Activated CD4-positive, alpha-beta T cell treated with anti-CD3 and anti-CD28 coated beads for 1 hour (primary cell): ENCODE results near the gene TOB1.
"Not testable (repeated sequence)": the region's sequence is repeated elsewhere in the genome, so short reads cannot be mapped to it uniquely, and the experiment has no call there.

Source experiments
- DNase-seq: peaks from one replicate; pipeline ENCODE4 v3.0.0-alpha.2; 2020

The TOB1 gene

DNA sequence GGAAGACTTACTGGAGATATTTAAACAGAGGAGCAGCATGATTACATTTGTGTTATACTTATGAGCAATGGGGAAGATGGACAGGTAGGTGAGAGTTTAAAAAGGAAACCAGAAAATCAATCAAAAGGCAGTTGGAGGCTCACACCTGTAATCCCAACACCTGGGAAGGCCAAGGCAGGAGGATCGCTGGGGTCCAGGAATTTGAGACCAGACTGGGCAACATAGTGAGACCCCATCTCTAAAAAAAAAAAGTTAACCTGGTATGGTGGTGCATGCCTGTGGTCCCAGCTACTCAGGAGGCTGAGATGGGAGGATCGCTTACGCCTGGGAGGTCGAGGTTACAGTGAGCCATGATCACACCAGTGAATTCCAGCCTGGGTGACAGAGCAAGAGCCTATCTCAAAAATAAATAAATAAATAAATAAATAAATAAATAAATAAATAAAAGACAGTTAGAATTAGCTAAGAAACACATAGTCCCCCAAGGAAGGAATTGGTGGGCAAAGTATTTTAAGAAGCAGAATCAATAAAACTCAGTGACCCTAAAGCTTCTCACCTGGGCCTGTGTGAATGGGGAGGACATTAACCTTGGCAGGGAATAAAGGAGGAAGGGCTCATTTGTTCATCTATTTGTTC lies 32.3 kb upstream of the TOB1 start:
- no peak for DNase-seq

DNA sequence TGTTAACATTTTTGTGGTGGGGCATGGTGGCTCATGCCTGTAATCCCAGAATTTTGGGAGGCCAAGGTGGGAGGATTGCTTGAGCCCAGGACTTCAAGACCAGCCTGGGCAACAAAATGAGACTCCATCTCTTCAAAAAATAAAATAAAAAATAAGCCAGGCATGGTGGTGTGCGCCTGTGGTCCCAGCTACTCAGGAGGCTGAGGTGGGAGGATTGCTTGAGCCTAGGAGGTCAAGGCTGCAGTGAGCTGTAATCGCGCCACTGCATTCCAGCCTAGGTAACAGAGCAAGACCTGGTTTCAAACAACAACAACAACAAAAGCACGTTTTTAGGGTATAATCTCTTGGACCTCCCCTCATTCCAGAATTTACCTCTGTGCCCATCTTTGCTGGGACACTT lies 28.4 kb upstream of the TOB1 start:
- not testable (repeated sequence) for DNase-seq

DNA sequence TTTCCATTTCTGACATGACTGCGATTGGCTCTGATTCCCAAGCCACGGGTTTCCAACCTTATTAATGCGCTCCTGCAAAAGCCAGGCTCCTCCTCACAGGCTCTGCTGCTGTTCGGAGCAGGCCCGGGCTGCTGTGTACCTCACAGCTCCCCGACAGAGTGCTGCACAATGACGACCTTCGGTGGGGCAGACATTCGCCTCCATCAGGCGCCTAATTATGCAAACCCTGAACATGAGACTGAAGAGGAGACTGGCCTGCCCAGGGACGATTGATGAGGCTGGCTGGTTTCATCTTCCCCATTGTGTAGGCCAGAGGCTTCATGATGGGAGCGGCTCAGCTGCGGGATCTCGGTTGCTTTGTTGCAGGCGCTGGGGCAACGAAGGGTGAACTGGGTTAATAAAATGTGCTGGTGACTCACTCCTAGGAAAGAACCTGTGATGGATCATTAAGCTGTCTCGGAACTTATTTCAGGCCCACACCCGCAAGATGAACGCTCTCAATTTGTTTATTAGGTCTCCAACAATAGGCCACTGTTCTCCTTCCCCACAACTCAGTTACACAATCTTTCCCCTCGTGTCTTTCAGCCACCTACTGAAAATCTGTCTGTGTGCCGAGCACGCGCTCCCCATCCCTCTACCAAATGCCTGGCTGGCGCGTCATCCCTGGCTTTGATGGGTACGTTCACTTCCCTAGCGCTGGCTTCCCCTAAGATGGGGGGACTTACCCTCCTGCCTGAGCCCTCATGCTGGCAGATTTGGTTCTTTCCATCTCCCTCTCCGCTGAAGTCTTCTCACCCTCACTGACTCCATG lies 27.2 kb upstream of the TOB1 start:
- DNase-seq: no peak

DNA sequence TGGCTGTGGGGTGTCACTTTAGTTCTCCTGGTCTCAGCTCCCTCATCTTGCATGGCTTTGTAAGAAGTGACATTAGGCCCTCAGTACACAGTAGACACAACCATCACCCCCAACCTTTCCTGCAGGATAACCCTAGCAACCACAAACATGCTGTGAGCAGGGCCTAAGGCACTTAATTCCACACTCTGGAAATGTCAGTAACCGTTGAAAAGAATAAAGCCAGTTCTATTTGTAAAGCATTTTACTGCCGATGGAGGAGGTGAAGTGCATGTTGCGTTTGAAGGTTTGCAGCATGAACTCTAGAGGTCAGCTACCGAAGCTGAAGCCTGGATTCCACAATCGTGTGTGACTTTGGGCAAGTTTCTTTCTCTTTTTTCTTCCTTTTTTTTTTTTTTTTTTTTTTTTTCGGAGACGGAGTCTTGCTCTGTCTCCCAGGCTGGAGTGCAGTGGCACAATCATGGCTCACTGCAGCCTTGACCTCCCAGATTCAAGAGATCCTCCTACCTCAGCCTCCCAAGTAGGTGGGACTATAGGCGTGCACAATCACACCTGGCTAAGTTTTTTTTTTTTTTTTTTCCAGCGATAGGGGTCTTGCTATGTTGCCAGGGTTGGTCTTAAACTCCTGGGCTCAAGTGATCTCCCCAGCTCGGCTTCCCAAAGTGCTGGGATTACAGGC lies 26.1 kb upstream of the TOB1 start:
- no peak for DNase-seq

DNA sequence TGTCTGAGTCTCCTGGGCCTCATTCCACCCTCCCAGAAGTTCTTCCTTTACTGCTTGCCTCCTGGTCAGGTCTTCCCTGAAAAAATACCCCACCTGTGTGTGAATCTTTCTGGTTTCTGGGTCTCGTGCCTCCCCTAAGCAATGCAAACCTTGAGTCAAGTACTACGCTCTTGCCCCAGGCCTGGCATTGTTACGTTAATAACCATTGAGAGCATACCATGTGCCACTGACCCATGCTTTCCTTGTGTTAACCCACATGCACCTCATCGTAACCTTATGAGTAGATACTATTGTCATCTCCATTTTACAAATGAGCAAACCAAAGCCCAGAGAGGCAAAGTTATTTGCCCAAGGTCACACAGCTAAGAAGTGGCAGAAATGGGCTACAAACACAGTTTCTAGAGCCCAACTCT lies 25.4 kb upstream of the TOB1 start:
- no peak for DNase-seq

DNA sequence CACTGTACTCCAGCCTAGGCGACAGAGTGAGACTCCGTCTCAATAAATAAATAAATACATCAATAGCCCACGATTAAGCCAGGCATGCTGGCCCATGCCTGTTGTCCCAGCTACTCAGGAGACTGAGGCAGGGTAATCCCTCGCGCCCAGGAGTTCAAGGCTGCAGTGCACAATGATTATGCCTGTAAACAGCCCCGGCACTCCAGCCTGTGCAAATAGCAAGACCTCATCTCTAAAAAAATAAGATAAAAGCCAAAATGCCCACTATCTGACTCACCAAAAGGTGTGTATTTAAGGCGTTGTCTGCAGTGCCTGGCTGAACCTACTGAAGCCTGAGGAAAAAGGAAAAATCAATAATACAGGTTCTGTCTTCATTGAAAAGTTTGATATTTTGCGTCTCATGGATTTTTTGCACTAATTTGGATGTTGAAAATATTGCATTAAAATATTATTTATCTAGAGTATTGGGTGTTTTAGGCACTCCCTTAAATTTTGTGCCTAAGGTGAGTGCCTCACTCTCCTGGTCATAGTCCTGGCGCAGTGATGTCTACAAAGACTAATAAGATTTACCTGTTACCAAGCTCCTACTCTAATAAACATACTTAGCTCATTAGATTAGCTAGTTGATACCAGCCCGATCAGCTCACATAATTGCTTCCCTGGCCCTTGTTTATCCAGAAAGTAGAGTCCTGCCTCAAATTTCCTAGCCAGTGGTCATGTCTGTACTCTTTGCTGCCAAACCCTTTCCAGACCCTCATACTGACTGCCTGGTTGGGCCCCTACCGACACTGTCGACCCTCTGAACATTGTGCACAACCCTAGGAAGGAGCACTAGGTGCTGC lies 24.7 kb upstream of the TOB1 start:
- no peak for DNase-seq

DNA sequence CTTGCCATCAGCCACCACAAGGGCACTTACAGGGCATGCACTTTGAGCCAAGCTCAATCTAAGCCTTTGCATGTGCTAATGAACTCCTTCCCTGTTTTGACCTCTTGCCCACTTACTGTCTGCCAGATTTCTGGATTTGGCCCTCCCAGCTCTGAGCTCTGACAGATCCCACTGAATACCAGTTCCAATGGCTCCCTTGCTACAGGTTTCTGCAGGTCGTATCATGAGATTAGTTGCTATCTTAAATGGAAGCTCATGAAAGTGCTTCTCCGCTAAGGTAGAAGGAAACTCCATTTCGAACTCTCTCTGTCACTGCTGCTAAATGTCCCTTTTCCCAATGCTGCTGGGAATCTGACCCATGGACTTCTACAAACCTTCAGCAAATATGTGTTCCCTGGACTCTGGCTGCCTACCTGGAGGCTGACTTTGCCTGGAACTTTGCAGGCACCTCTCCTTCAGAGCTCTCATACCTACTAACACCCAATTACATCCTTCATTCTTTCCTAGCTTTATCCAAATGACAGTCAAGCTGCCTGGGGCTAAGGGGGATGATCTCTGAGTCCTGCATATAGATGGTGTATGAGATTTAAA lies 23.5 kb upstream of the TOB1 start:
- no peak for DNase-seq

DNA sequence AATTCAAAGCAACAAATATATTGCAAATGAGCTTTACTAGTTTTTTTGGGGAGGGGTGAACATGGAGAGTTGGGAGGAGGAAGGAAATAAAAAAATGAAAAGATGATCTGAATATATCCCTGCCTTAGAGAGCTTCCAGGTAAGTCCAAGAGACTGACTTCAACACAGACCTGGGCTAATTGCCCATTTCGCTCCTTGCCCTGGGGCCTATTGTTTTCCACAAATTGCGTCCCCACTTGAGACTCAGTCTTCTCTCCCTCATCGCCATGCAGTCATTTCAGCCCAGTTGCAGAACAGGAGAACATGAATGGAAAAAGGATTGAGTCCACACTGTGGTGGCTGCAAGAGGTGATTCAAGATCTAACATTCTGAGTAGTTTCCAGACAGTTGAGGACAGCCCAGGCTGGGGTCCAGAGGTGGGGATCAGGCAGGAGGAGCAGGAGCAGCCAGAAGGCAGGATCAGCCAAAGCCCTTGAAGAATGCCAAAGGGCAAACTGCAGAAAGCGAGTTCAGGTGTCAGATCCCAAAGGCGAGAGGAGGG lies 21.6 kb upstream of the TOB1 start:
- DNase-seq: no peak

DNA sequence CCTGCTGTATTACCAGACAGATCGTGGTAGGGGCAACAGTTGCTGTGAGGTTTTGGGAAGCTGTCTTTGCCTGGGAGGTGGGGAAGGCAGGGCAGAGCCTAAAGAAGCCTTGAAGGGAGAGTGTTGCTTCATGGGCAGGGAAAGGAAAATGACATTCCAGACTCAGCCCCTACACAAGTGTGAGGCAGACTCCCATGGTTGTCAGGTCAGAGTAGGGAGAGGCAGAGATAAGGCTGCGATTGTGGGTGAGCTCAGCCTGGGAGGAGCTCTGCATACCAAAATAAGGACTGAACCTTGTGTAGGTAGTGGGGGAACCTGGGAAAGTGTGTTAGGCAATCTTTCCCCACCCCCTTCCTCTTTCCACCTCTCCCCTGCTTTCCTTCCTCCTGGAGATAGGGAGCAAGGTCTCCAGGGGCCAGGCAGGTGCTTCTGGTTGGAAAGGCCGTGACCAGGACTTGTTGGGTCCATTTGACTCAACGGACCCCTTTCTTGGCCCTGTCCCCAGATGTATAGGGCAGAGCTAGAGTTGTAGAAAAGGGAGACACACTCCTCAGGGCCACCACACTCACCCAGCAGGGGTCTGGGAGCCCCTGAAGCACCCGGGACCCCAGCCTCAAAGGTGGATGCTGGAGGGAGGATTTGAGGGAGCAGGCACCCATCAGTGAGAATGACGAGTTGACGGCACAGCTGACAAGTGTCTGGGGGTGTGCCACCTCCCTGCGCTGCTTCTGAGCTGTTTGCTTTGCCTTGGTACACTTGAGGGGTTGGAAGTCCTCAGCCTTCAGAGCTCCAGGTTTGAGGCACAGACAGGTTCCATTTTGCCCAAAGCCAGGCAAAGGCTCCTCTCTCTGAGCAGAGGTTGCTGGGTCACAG lies 18.5 kb upstream of the TOB1 start:
- no peak for DNase-seq

DNA sequence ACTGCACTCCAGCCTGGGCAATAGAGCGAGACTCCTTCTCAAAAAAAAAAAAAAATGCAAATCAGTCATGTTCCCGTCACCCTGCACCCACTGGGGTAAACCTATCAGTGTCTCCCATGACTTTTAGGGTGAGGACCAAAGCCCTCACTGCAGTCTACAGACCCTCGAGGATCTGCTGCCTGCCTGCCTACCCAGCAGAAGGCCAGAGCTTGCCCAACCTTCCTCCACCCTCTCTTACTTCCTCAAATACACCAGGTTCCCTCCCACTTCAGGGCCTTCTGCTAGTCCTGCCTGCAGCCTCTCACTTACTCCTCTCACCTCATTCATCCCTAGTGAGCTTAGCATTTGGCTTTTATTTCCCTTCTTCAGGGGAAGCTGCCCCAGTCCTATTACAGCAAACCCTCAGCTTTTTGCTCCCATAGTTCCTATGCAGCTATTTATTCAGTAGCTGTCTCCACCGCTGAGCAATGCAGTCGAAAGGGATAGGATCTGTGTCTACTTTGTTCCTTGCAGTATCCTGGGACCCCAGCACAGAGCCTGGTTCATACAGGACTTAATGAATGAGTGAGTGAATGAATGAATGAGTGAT lies 17.8 kb upstream of the TOB1 start:
- DNase-seq: no peak

DNA sequence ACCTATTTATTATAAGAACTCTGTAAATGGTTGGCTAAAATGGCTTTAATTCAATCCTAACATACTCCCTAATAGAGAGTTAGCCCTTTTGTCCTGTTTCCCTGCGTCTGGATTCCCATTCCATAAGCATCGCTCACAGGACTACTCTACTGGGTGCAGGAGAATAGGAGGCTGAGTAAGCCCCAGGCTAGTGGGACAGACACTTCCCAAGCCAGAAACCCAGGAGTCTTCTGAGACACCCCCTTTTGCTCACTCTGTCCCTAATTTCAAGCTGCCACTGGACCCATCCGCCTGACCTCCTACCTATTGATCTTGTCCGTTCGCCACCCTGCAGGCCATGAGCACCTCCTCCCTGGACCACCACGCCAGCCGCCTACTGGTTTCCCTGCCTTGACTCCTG lies 16.7 kb upstream of the TOB1 start:
- DNase-seq: no peak

DNA sequence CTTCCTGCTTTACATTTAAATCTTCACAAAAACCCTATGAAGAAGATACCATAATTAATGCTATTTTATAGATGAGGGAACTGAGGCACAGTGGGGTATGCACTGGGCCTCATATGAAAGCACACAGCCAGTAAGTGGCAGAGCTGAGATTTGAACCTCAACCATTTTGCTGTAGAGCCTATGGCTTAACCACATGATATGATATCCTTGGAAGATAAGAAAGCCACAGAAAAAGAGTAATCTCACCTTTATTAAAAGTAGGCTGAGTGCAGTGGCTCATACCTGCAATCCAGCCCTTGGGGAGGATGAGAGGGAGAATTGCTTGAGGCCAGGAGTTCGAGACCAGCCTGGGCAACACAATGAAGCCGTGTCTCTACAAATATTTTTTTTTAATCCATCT lies 15.0 kb upstream of the TOB1 start:
- no peak for DNase-seq

DNA sequence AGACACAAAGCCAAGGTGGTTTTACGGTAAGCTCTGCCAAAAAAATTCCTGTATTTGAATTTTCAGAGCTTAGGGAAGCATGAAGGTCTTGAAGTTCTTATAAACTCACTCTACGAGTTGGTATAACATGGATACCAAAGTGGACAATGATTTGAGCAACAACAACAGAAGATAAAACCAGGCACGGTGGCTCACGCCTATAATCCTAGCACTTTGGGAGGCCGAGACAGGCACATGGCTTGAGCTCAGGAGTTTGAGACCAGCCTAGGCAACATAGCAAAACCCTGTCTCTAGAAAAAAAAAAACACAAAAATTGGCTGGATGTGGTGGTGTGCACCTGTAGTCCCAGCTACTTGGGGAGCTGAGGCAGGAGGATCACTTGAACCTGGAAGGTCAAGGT lies 12.9 kb upstream of the TOB1 start:
- no peak for DNase-seq

DNA sequence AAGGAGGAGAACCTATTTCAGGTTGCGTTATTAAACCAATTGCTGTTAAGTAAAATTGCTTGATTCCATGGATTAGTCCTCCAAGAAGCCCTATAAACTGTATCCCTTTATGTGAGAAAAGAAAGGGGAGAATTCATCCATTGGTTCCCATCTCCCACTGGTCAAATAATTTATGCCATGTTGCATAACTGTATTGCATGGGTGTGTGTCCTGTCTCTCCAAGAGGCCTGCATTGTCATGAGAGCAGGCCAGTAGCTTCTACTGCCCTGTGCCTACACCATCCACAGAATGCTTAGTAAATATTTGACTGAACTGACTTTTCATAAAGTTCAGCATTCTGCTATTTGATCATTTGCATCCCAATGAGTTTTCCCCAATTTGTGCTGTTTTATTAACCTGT lies 11.7 kb upstream of the TOB1 start:
- DNase-seq: no peak

DNA sequence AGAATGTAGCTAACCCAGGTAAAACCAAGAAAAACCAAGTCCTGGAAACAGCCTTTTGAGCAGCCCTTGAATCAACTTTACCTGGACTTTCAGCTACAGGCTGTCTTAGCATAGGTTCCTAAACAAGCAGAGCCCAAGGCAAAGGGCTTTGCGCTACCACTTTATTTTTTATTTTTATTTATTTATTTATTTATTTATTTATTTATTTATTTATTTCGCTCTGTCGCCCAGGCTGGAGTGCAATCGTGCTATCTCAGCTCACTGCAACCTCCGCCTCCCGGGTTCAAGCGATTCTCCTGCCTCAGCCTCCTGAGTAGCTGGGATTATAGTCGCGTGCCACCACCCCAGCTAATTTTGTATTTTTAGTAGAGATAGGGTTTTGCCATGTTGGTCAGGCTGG lies 10.9 kb upstream of the TOB1 start:
- DNase-seq: not testable (repeated sequence)

DNA sequence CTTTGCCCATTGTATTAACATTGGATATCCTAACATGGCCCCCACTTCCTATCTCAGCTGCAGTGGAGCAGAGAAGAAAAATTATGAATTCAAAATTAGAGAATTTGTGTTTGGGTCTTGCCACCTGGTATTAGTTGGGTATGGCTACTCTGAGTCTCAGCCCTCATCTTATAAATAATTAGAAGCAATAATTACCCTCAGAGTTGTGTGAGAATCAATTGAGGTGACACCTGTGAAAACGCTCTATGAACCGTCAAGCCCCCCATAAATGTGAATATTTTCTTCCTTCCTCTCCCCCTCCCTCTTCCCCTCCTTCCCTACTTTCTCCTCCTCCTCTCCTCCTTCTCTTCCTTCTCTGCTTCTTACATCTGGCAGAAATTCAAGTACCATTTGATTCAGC lies 8.9 kb upstream of the TOB1 start:
- DNase-seq: no peak

DNA sequence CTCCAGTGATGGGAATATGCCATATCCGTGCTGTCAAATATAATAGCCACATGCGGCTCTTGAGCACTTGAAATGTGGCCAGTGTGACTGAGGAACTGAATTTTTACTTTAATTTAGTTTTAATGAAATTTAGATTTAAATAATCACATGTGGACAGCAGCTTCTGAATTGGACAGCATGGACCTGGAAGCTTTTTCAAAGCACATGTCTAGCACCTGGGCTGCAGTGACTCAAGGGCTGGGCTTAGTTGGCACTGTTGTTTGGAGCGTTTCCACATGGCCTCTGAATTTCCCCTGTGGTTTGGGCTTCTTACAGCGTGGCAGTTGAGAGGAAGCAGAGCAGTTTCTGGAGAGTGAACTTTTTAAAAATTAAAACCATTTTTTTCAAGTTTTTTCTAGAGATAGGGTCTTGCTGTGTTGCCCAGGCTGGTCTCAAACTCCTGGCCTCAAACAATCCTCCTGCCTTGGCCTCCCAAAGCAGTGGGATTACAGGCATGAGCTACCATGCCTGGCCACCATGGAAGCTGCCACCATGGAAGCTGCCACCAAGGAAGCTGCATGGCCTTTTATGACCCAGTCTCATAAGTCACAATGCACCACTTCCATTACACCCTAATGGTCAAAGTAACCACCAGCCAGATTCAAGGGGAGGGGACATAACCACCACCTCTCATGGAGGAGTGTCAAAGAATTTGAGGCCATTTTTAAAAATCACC lies 6.7 kb upstream of the TOB1 start:
- DNase-seq: peak; percentile 28

DNA sequence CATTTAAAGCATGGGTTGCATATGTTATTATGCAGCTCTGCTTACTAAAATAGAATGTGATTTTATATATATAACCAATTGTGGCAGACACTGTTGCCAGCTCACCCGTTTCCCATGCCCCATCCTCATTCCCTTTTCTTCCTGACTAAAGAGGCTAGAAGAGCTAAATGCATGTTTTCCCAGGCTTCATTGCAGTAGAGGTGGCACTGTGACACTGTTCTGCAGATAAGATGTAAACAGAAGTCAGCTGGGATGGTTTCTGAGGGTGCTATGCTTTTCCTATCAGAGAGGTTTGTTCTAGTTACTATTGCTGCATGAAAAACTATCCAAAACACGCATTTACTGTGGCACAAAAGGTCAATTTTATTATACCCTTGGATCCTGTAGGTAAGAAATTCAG lies 5.7 kb upstream of the TOB1 start:
- no peak for DNase-seq

DNA sequence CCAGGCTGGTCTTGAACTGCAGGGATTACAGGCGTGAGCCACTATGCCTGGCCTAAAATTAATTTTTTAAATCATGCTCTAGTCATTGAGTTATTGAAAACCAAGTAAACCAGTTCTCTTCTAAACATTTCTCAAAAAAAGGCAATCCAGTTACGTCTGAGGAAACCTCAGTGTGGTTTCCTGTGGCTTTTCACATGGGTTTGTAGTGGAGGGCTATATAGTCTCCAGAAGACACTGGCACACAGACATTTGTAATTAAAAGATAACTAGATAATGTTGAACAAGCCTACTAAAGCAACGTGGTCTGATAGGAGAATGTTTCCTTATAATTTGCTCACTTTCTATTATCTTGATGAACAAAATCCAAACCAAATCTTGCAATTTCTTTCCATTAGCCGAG lies 5.2 kb upstream of the TOB1 start:
- no peak for DNase-seq

DNA sequence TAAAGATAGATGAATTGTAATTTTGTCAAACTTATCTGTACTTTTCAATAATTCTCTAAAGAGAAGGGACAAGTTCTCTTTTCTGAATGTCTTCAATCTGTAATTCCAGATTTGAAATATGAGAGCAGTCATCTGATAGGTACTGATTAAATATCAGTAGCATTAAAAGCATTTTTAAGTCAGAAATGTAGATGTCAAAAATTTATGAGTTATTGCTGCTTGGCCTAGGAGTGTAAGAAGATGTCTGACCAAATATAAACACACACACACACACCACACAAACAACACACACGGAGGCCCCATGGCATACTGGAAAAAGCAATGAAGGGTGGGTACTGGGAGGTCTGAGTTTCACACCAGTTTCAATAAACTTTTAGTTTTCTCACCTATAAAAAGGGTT lies 2.4 kb upstream of the TOB1 start:
- DNase-seq: no peak

DNA sequence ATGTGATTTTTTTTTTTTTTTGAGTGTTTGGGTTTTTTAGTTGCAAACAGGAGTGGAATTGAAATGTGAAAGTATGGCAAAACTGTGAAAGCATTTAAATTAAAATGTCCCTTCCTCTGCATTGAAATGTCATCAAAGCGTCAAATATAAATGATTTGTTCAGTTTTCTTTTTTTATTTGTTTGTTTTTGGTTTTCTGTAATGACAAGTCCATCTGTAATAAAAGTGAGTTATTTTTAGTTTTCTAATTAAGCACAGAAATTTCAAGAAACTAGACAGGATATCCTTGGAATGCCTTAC lies 1.9 kb upstream of the TOB1 start:
- DNase-seq: no peak
